Smooth muscle cell (in vitro differentiated cells): ENCODE data around the gene ATP6V1B1. TPM values are rescaled to one million over a fixed set of nuclear protein-coding genes. Genes with fewer than 3 reads are reported as not detected.

Experiments used
- DNase-seq: peaks from one replicate; lab custom pipeline; 2025; ENCODE audit not compliant: unreplicated experiment; lab: John Stamatoyannopoulos, UW
- H2AFZ ChIP-seq: fragments of 200-600 bp; sonication (generic); 2 replicates; pipeline ENCODE4 v1.6.0; 2016; ENCODE audit warnings: antibody characterized with exemption, low read depth, mild to moderate bottlenecking
- H3F3A ChIP-seq: fragments of 200-600 bp; sonication (generic); 2 replicates; pipeline ENCODE4 v1.6.0; 2017; ENCODE audit warnings: antibody characterized with exemption, low read depth
- H3K27ac ChIP-seq: fragments of 200-600 bp; sonication (generic); 2 replicates; pipeline ENCODE4 v1.5.1; 2016; ENCODE audit warnings: low read depth, mild to moderate bottlenecking
- H3K27me3 ChIP-seq: fragments of 200-600 bp; sonication (generic); 2 replicates; pipeline ENCODE4 v1.6.1; 2016; ENCODE audit warnings: low read depth, mild to moderate bottlenecking
- H3K36me3 ChIP-seq: fragments of 200-600 bp; sonication (generic); 2 replicates; pipeline ENCODE4 v1.5.1; 2016; ENCODE audit warnings: low read depth
- H3K4me1 ChIP-seq: fragments of 200-600 bp; sonication (generic); 2 replicates; pipeline ENCODE4 v1.5.1; 2016; ENCODE audit warnings: low read depth
- H3K4me2 ChIP-seq: fragments of 200-600 bp; sonication (generic); 2 replicates; pipeline ENCODE4 v1.6.0; 2016; ENCODE audit warnings: mild to moderate bottlenecking
- H3K4me3 ChIP-seq: fragments of 200-600 bp; sonication (generic); 2 replicates; pipeline ENCODE4 v1.5.1; 2016; ENCODE audit warnings: mild to moderate bottlenecking
- H3K79me2 ChIP-seq: fragments of 200-600 bp; sonication (generic); 2 replicates; pipeline ENCODE4 v1.6.0; 2016; ENCODE audit warnings: low read depth, mild to moderate bottlenecking
- H3K9ac ChIP-seq: fragments of 200-600 bp; sonication (generic); 2 replicates; pipeline ENCODE4 v1.6.0; 2016; ENCODE audit warnings: low read depth
- H3K9me3 ChIP-seq: fragments of 200-600 bp; sonication (generic); replicated peaks from 2 replicates; pipeline ENCODE4 v1.5.1; 2016; ENCODE audit warnings: low read depth
- H4K20me1 ChIP-seq: fragments of 200-600 bp; sonication (generic); 2 replicates; pipeline ENCODE4 v1.6.0; 2016; ENCODE audit warnings: low read depth
- WGBS: methylation state at CpG from one replicate; pipeline ENCODE4 v1.1.7; 2016; ENCODE audit warnings: low lambda C conversion rate; 5-methylcytosine and 5-hydroxymethylcytosine counted together
- polyA plus RNA-seq: library from polyadenylated mRNA; unstranded; fragments of >200 nt; fragmentation: Nextera tagmentation; extraction: Ambion mirVana; gene quantifications from 2 replicates; pipeline ENCODE4 v1.2.1, GENCODE V29; 2016
- total RNA-seq: library from RNA; depleted of rRNA; stranded (reverse); fragments of >200 nt; gene quantifications from 2 replicates; pipeline ENCODE4 v1.2.3, GENCODE V29; 2014
- TF ChIP-seq, protein P1 (sequence below): fragments of 200-600 bp; sonication (generic); IDR thresholded peaks from 2 replicates; pipeline ENCODE4 v1.5.1; 2017; ENCODE audit warnings: borderline replicate concordance, mild to moderate bottlenecking, antibody characterized with exemption; ENCODE audit not compliant: insufficient read depth, poor library complexity, severe bottlenecking

Gene ATP6V1B1
- total and polyA plus RNA-seq, 2 experiments from 2014 or later: 0.59 TPM; not detected in 1

DNA sequence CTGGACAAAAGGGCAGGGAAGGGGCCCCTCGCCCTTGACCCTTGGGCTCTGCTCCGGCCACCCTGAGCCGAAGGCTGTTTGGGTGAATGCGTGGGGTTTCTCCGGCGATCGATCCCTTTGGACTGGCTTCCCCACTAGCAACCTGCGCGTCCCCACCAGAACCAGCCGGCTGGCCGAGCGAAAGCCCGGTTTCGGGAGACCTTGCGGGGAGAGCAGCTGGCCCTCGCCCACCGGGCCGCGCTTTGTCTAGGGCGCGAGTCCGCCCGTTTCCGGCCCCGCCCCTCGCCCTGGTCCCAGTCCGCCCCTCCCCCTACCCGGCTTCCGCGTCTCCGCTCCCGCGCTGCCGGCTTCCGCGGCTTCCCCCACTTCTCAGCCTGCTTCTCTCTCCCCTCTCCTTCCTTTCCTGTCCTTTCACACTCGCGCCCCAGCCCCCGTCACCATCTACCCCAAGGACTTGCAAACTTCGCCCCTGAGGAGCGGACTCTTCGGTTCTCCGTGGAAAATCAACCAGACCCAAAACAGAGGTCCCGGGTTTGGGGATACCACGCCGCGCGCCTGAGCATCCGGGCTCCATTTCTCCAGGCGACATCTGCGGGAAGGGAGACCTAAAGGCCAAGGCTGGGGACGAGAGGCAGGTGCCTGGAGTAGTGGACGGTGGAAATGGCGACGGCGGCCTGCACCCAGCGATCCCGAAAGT lies 48.0 kb upstream of the ATP6V1B1 start:
- Histone ChIP-seq H3K9ac (no peak overlapping the region), H2AFZ (peak overlapping the region; percentile 74), H4K20me1 (no peaks in the 10 kb centered on the region)

DNA sequence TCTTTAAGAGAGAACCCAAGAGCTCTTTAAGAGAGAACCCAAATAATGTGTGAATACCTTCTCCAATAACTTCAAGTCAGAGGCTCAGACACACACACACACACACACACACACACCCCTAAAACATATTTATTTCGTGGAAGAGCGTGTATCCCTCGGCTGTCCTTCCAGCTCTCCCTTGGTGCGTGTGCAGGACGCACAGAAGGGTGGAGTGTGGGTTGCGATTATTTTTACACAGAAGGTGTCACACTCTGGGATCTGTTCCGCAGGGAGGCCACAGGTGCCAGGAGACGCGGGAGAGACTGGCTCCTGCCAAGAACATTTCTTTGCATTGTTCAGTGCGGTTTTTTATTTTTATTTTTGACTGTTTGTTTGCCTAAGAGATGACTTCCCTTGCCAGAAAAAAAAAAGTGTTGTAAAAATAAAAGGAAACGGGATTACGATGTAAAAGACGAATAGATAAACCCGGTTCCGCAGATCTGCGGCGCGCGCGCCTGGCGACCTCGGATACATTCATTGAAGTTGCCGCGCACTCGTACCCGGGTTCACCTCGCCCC lies 47.3 kb upstream of the ATP6V1B1 start:
- H3K4me1 ChIP-seq: peaks cover 10% of the 10 kb centered on the region
- 3% methylated on average over 27 of the region's 27 CpGs for WGBS
- no peaks in the 10 kb centered on the region for H3K9me3 ChIP-seq
- peak overlapping the region; percentile 86 for H3K4me2 ChIP-seq
- H3K4me3 ChIP-seq: peak overlapping the region; percentile 12
- H3F3A ChIP-seq: no peaks in the 10 kb centered on the region
- H3K79me2 ChIP-seq: no peaks in the 10 kb centered on the region
- peaks cover 100% of the 10 kb centered on the region for H3K27me3 ChIP-seq
- no peak for DNase-seq
- H3K9ac ChIP-seq: no peak overlapping the region
- no peaks in the 10 kb centered on the region for H3K36me3 ChIP-seq
- TF ChIP-seq, protein P1, sequence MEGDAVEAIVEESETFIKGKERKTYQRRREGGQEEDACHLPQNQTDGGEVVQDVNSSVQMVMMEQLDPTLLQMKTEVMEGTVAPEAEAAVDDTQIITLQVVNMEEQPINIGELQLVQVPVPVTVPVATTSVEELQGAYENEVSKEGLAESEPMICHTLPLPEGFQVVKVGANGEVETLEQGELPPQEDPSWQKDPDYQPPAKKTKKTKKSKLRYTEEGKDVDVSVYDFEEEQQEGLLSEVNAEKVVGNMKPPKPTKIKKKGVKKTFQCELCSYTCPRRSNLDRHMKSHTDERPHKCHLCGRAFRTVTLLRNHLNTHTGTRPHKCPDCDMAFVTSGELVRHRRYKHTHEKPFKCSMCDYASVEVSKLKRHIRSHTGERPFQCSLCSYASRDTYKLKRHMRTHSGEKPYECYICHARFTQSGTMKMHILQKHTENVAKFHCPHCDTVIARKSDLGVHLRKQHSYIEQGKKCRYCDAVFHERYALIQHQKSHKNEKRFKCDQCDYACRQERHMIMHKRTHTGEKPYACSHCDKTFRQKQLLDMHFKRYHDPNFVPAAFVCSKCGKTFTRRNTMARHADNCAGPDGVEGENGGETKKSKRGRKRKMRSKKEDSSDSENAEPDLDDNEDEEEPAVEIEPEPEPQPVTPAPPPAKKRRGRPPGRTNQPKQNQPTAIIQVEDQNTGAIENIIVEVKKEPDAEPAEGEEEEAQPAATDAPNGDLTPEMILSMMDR: no peak
- no peaks in the 10 kb centered on the region for H4K20me1 ChIP-seq
- H3K27ac ChIP-seq: no peak overlapping the region
- H2AFZ ChIP-seq: no peak overlapping the region

More for the DNA sequence above, 48.0 kb upstream of the ATP6V1B1 start:
- Histone ChIP-seq H3F3A (no peaks in the 10 kb centered on the region), H3K4me3 (peak overlapping the region; percentile 48), H3K4me1 (peaks cover 10% of the 10 kb centered on the region), H3K36me3 (no peaks in the 10 kb centered on the region), H3K79me2 (no peaks in the 10 kb centered on the region), H3K27me3 (peaks cover 100% of the 10 kb centered on the region), H3K4me2 (peak overlapping the region; percentile 86), H3K27ac (no peak overlapping the region), H3K9me3 (no peaks in the 10 kb centered on the region)
- 3% methylated on average over 38 of the region's 58 CpGs for WGBS
- TF ChIP-seq, protein P1: no peak
- no peak for DNase-seq

DNA sequence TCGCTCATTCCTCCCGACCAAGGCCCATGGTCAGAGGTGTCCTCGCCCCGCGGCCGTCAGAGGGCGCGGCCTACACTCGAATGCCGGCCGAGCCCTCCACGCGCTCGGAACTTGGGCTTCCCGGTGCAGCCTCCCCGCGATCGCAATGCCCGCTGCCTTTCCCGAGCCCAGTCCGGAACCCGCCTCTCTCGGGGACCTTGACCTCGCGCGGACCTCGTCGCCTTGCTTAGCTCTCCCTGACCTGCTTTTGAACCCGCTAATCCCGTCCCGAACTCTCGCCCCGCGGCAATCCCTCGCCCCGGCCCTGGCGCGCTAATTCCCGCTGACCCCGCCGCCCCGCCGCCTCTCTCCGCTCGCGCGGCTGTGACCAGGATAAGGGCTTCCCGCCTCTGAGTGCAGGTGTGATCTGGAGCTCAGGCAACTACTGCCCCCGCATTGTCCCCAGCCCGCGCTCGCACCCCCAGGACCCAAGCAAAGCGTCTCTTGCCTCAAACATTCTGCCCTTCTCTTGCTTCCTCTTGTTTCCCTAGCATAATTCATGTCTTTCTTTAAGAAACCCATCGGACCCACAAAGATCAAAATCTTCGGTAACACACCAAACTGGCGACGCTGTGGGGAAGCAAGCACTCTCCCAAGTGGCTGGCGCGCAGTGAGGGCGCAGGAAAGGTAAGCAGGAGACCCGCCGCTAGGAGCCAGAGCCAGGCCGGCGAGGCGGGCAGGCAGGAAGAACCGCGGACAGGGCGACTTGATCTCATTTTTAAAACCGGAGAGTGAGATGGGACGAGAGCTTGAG lies 46.6 kb upstream of the ATP6V1B1 start:
- H3K4me2 ChIP-seq: peak overlapping the region; percentile 86
- H3K27ac ChIP-seq: no peak overlapping the region
- no peaks in the 10 kb centered on the region for H3F3A ChIP-seq
- under 1% methylated on average over 69 of the region's 70 CpGs for WGBS
- no peaks in the 10 kb centered on the region for H4K20me1 ChIP-seq
- no peaks in the 10 kb centered on the region for H3K36me3 ChIP-seq
- no peak for DNase-seq
- H3K79me2 ChIP-seq: no peaks in the 10 kb centered on the region
- H3K27me3 ChIP-seq: peaks cover 100% of the 10 kb centered on the region
- TF ChIP-seq, protein P1: no peak
- H3K4me1 ChIP-seq: peaks cover 10% of the 10 kb centered on the region
- H3K9ac ChIP-seq: no peak overlapping the region
- H3K9me3 ChIP-seq: no peaks in the 10 kb centered on the region
- H2AFZ ChIP-seq: no peak overlapping the region
- peak overlapping the region; percentile 12 for H3K4me3 ChIP-seq
